Adipose tissue (tissue), 3 donors: Measurements from ENCODE around the gene UGT1A6. TPM values are rescaled to one million over a fixed set of nuclear protein-coding genes. Genes with fewer than 3 reads are reported as not detected.

ENCODE experiments used
- H3K27ac ChIP-seq: one replicate; pipeline ENCODE4 v1.5.1; 2013; ENCODE audit warnings: low read depth, low read length
- WGBS, 3 donors: extraction: QIAGEN DNeasy Blood & Tissue Kit; methylation state at CpG; one replicate each; pipeline ENCODE4 v1.1.7; 2013; 5-methylcytosine and 5-hydroxymethylcytosine counted together
- polyA plus RNA-seq, 3 donors: library from polyadenylated mRNA; stranded (reverse); fragments of 200-250 nt; gene quantifications; one replicate each; pipeline ENCODE4 v1.2.3, GENCODE V29; 2013
- donor health status: healthy with polysubstance abuse.
- donor health status: Bipolar disorder and iron deficiency.
- donor health status: healthy.

Gene UGT1A6
- polyA plus RNA-seq, 3 donors: 0.39 to 0.79 TPM; not detected in 1

DNA sequence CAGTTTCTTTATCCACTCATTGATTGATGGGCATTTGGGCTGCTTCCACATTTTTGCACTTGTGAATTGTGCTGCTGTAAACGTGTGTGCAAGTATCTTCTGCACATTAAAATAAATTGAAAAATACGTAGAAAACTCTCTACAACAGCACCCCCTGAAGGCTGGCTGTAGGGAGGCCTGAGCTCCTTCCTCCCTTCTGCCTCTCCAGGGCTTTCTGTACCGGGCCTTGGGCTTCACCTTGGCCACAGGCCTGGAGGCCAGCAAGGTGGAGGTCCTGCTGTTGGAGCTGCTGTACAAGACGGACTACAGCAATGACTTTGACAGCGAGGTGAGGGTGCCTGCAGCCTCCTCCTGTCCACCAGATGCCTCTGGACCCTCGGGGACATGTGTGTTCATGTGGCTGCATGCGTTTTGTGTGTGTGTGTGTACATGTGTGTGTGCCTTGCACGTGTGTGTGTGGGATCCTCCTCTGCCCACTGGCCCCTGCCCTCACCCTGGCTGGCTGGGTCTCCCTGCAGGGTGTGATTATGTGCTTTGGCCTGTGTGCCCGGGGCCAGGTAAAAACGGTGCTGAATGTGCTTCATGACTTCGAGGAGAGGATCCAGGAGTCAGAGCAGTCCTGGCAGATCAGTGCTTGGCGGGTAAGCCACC lies 114.7 kb downstream of the UGT1A6 start:
- WGBS, 3 donors: 66 to 73% (median 72%) methylated on average over 12 of the region's 12 CpGs
- H3K27ac ChIP-seq: no peak overlapping the region

- 77 to 83% (median 78%) methylated on average over 10 of the region's 10 CpGs for WGBS, 3 donors
- no peak overlapping the region for H3K27ac ChIP-seq
These were observed 115.6 kb downstream of the UGT1A6 start for GRCh38 chr2:233807966-233808935.

- WGBS, 3 donors: 78 to 90% (median 86%) methylated on average over 6 of the region's 6 CpGs
- no peak overlapping the region for H3K27ac ChIP-seq
These were observed 117.7 kb downstream of the UGT1A6 start for GRCh38 chr2:233810385-233810784.

DNA sequence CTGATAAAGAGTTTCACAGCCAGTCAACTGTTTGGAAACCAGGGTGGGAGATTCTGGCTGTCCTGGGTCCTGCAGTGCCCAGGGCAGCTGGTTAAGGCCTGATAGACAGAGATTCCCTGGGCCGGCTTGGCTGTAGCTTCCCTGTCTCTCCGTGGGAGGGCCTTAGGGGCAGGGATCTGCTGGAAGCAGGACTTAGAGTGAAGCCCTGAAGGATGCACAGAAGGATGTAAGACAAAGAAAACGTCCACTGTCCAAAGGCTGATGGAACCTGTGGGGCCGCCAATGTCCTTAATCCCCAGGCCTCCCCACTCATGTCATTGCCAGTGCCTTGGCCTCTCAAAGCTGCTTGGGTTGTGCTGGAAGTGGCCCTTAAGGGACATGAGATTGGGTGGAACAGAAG lies 118.4 kb downstream of the UGT1A6 start:
- no peak overlapping the region for H3K27ac ChIP-seq
- WGBS, 3 donors: 49 to 76% (median 75%) methylated on average over 4 of the region's 4 CpGs

DNA sequence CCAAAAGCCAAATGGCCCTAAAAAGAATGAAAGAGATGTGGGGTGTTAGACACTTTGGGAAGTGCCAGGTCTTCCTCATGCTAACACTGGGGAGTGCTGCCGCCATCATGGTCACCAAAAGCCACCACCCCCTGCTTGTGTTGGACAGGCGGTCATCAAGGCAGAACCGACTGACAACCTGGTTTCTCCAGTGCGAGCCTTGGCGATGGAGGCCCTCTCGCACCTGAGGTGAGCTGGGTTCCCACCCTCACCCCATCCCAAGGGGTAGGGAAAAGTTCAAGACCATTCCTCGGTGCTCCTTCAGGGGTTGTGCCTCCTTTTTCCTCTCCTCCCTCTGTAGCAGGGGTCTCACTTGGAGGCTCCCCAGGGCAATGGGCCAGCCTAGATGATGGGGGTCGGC lies 119.0 kb downstream of the UGT1A6 start:
- no peak overlapping the region for H3K27ac ChIP-seq
- 80 to 92% (median 88%) methylated on average over 7 to 8 of the region's 8 CpGs for WGBS, 3 donors

GRCh38 chr2:233813236-233814055 lies 120.8 kb downstream of the UGT1A6 start:
- 72 to 80% (median 76%) methylated on average over 3 of the region's 3 CpGs for WGBS, 3 donors
- no peak overlapping the region for H3K27ac ChIP-seq

DNA sequence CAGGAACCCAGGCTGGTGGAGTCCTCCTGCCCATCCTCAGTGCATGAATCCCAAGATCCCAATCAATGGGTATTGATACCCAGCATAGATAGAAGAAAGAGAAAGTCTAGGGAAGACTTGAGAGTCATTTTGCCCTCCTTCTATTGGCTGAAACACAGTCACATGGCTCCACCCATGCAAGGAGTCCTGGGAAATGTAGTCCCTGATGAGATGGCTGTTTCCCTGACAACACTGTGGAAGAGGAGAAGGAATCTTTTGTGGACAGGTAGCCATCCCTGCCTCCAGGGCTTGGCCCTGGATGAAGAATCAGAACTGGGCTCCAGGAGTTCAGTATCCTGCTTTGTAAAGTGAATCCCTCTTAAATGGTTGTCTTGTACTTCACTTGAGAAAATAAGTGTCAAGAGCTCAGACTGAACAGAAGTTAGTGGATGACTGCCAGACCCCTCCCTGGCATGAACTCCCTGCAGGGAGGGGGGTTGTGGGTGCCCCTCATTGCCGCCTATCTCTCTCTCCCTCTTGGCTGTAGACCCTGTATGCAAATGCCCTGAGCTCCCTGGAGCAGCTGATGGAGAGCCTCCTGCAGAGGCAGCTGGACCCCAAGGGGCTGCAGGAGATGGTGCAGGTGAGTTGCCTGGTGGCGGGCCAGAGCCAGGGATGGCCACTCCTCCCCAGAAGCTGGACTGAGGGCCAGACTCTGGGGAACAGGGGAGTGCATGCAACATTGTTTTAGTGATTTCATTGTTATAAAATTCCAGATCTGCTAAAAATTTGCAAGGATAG lies 121.6 kb downstream of the UGT1A6 start:
- WGBS, 3 donors: 41 to 83% (median 71%) methylated on average over 2 of the region's 2 CpGs
- no peak overlapping the region for H3K27ac ChIP-seq

DNA sequence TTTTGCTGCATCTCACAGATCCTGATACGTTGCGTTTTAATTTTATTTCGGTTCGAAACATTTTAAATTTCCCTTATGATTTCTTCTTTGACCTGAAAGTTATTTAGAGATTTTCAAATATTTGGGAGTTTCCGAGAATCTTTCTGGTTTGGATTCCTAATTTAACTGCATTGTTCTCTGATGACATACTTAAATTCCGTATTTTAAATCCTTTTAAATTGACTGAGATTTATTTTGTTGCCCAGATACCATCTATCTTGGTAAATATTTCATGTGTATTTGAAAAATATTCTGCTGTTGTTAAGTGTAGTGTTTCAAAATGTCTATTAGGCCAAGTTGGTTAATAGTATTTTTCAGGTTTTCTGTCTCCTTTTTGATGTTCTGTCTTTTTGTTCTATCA lies 123.2 kb downstream of the UGT1A6 start:
- H3K27ac ChIP-seq: no peak overlapping the region
- 61 to 87% (median 86%) methylated on average over 6 of the region's 6 CpGs for WGBS, 3 donors

DNA sequence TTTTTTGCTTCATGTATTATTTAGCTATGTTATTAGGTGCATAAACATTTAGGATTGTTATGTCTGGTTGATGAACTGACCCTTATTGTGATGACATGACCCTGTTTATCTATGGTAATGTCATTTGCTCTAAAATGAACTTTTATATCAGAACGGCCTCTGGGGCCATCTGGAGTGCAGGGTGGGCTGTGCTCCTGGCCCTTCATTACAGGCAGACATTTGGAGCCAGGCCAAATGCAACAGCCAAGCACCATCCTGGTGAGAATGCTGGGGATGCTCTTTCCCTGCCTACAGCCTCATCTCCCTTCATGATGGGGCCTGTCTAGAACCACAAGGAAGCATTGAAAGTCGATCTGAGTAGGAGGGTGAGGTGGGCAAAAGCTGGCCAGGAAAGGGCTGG lies 123.6 kb downstream of the UGT1A6 start:
- no peak overlapping the region for H3K27ac ChIP-seq
- 48 to 67% (median 60%) methylated on average over 2 of the region's 2 CpGs for WGBS, 3 donors

DNA sequence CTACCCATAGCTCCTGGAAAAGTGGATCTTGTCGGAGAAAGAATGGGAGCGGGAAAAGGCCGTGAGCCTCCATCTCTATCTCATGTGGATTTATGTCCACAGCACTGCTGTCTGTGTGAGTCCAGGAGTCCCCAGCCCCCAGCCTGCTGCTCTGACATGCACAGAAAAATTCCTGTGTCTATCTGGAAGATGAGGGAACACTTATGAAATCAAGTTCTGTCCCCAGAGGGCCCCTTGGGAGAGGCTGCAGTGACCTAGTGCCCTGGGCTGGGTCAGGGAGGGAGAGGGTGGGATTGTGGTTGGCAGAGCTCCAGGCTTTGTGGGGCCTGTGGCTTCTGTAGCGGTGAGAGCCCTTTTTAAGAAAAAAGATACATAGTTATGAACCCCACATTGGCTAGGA lies 124.1 kb downstream of the UGT1A6 start:
- H3K27ac ChIP-seq: no peak overlapping the region
- WGBS, 3 donors: 75 to 83% (median 77%) methylated on average over 4 of the region's 4 CpGs

DNA sequence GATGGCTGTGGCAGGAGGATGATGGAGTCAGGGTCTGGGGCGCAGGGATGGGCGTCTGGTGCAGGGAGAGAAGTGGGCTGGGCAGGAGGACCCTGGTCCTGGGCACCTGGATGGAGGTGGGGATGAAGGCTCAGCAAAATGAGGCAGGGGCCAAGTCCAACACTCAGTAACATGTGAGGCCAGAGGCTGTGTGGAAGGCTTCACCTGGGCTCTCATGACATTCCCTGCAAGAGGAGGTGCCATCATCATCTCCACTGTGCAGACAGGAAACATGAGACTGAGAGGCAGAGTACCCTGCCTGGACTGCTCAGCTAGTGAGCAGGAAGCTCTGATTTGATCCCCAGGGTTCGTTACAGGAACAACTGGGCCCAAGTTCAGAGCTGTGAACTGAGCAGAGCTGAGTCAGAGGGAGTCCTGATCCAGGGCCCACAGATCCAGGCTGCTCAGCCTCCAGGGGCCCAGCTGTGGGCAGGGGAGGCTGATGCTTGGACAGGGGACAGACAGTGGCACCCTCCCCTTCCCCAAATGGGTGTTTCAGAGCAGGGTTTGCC lies 124.7 kb downstream of the UGT1A6 start:
- WGBS, 3 donors: 71 to 81% (median 75%) methylated on average over 3 of the region's 3 CpGs
- no peak overlapping the region for H3K27ac ChIP-seq

- 76 to 92% (median 82%) methylated on average over 11 of the region's 11 CpGs for WGBS, 3 donors
- H3K27ac ChIP-seq: no peak overlapping the region
These were observed 125.4 kb downstream of the UGT1A6 start for GRCh38 chr2:233817995-233818638.

DNA sequence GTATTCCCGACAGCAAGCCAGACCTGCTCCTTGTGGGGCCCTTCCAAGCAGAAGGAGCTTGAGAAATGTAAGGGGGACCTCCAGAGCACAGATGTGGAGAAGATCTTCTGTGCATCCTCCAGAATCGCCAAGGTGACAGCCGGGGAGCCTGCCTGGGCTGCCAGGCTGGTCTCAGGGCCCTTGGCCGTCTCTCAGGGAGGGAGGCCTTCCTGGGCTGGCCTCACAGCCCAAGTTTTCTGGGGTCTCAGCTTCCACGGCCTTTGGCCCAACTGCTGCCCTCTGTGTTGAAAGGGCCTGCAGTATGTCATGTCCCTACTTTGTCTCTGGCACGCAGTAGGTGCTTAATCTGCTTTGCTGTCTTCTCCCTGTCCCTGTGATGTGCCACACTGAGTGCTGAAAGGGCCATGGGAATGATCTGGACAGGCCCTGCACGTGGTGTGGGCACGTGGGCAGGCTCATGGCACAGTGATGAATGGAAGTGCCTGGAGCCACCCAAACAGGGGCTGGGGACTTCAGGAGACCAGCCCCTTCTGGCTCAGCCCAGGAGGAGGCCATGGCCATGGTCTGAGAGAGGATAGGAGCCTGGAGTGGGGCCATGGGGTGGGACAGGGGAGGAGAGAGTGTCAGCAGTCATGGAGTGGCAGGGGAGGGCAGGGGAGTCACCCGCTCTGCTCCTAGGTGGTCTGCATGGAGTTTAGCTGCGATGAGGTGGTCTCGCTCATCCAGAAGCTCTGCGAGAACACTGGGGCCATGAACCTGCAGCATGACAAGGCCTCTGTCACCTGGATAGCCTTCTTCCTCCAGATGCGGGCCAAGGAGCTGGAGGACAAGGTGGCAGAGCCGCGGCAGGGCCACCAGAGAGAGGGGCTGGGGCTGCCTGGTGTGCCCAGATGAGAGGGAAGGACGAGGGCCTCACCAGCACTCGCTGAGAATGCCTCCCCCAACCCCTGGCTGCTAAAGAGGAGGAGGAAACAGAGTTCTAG lies 126.2 kb downstream of the UGT1A6 start:
- 74 to 82% (median 78%) methylated on average over 17 of the region's 17 CpGs for WGBS, 3 donors
- no peak overlapping the region for H3K27ac ChIP-seq

DNA sequence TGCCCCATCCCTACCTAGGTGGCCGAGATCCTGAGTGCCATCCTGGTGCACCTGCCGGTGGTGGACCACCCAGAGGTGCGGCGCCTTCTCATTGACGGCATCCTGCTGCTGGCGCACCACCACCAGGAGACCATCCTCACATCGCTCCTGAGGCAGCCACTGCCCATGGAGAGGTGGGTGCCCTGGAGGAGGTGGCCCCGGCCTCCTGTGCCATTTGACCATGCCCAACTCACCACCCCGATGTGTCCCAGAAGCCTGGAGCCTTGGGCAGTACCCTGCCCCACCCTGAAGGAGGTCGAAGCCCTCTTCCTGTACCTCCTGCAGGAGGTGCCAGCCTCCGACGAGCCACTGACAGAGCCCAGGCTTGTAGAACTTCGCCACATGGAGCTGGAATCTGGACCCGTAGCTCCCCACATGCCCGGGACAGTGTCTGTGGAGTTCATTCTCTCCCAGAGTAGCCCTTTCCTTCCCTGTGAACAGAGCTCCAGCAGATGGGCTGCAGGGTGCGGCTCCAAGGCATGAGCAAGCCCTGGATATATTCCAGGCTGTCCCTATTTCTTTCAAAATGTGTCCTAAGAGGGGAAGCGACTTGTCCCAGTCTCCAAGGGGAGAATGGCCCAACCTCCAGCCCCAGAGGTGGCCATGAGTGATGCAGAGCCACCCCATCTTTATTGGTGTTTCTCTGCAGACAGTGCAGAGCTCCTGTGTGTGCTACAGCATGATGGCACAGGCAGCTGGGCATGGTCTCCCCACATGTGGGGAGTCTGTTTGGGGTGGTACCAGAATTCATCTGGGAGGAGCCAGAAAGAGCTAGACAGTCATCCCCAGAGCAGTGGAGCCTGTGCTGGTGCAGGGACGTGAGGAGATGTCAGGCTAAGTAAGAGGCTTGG lies 127.4 kb downstream of the UGT1A6 start:
- 83 to 87% (median 84%) methylated on average over 18 of the region's 18 CpGs for WGBS, 3 donors
- H3K27ac ChIP-seq: no peak overlapping the region

DNA sequence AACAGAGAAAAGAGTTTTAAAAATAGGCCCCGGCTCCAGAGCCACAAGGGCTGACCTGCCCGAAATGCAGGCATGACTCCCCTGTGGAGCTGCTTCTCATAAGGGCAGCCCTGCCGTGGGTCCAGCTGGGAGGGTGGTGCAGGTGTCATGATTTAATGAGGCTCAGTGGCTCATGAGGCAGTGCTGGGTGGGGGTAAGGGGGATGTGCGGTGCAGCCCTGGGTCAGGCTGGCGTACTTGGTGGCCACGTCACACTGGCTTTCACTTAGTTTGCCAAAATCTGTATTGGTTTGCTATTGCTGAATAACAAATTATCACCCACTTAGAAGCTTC lies 128.1 kb downstream of the UGT1A6 start:
- WGBS, 3 donors: 81 to 85% (median 85%) methylated on average over 6 of the region's 6 CpGs
- no peak overlapping the region for H3K27ac ChIP-seq
